ENCODE measurements around the gene BBOF1. TPM values are rescaled to one million over a fixed set of nuclear protein-coding genes. Genes with fewer than 3 reads are reported as not detected.
A peak's percentile ranks its signal among the peaks of the same experiment; 100 is the strongest.
"Not testable (repeated sequence)": the region's sequence is repeated elsewhere in the genome, so short reads cannot be mapped to it uniquely, and the experiment has no call there.

The BBOF1 gene, protein sequence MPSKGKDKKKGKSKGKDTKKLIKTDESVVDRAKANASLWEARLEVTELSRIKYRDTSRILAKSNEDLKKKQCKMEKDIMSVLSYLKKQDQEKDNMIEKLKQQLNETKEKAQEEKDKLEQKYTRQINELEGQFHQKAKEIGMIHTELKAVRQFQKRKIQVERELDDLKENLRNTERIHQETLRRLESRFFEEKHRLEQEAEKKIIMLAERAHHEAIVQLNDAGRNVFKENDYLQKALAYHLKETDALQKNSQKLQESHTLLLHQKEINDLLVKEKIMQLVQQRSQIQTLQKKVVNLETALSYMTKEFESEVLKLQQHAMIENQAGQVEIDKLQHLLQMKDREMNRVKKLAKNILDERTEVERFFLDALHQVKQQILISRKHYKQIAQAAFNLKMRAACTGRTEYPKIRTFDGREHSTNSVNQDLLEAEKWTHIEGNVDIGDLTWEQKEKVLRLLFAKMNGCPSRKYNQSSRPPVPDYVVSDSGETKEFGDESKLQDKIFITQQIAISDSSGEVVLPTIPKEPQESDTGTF
- 0.66 and 0.95 TPM in 2 replicates for total RNA-seq (2014; rRNA removed; shearing (Covaris generic))

DNA sequence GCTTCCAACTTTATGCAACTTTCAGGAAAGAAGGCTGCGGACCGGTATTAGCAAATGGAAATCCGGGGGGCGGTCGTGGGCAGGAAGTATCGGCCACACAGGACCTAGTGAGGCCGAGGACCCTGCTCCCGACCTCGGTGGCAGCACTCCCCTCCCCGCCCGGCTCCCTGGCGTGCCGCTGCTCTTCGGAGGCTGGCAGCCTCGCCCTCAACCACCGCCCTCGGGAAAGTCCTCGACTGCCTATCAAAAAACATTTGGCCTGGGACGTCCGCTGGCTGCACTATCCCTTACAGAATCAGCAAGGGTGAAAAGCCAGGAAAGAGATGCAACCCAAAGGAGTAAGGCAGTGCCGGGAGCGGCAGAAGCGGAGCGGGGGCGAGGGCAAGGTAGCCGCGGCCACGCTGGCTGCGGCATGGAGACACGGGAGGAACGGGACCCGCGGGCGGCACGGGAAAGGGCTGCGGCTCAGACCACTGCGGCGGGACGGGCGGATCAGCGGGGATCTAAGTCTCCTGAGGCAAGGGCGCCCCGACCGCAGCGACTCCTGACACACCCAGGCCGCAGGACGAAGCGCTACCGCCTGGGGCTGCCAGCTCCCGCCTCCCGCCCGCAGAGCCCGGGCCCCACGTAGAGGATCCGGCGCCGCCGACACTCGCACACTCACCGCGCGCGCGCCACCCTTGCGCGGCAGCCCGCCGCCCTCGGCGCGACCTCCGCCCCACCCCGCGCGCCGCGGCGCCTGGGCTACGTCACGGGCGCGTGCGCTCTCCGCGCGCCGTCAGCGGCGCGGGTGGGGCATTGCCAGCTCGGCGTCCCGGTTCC, at the start of gene BBOF1, which contains the start of gene ENTPD5:
Gene BBOF1, plus strand, starts transcription at position 764 of the 822 bp plus-strand sequence. CDS start 130 bp downstream, outside the sequence.
Gene ENTPD5, minus strand, starts transcription at position 703 of the 822 bp plus-strand sequence. CDS start 31,186 bp downstream, outside the sequence.
- Histone ChIP-seq H3K9me3 (replicated peaks) (no peaks in the 10 kb centered on the region), H3K27me3 (no peaks in the 10 kb centered on the region), H3K4me3 (peak within 1 kb of the TSS; percentile 93), H3K36me3 (no peaks in the 10 kb centered on the region), H3K4me1 (no peaks in the 10 kb centered on the region), H3K27ac (peak within 1 kb of the TSS; percentile 76)
- peak; percentile 80 to 84 for DNase-seq

DNA sequence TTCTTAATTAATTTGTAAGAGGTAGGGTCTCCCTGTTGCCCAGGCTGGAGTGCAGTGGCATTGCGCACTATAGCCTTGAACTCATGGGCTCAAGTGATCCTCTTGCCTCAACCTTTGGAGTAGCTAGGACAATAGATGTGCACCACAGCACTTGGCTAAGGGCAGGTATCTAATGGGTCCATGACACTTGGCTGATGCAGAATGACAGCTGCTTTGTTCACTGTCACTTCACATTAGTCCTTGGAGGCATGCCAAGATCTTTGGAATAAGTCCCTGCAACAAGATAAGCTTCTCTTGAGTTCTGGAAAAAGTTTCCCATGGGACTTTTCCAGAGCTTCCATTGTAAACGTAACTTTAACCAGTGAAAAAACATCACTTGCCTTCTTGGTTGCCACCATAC, 45.7 kb upstream of the BBOF1 start:
- Histone ChIP-seq H3K36me3 (no peaks in the 10 kb centered on the region), H3K4me1 (peaks cover 9% of the 10 kb centered on the region), H3K9me3 (replicated peaks) (no peaks in the 10 kb centered on the region), H3K4me3 (no peak overlapping the region), H3K27me3 (no peaks in the 10 kb centered on the region), H3K27ac (peak overlapping the region; percentile 14; the same call in 1 of the 2 replicates)
- DNase-seq: peak; percentile 72 to 90

DNA sequence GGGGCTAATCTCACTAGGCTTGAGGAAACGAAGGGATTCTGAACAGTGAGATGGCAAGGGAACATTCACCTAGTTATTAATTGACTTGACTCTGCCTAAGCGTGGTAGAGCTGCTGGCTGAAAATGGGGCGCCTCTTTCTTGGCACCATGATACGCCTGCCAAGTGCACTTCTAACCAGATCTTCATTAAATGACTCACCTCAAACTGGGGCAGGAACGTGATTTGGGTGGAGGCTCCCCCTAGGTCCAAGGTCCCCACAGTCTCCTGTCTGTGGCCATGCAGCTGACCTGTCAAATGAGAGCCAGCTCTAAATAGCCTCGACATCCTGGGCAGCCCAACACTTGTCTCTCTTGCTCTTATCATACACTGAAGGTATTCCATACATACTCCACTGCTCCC, 43.0 kb upstream of the BBOF1 start:
- H3K4me1 ChIP-seq: peaks cover 9% of the 10 kb centered on the region
- DNase-seq: no peak

DNA sequence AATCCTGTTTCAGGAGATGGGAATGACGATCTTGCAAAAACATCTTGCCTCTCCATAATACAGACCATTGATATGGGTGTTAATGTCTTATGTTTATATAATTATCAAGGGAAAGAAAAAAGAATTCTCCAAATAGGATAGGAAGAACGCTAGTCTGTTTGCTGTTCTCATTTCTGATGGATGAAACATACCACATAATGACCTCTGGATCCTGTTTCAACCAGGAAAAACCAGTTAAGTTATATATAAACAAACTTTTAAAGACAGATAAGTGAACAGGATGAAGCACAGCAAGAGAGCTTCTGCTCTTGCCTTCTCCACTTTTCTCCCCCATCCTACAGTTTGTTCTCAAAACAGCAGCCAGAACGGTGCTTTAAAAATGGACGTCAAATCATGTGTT, 41.3 kb upstream of the BBOF1 start:
- DNase-seq: no peak
- Histone ChIP-seq H3K27ac (no peak overlapping the region), H3K9me3 (replicated peaks) (no peaks in the 10 kb centered on the region)

More for the DNA sequence above, 43.0 kb upstream of the BBOF1 start:
- Histone ChIP-seq H3K36me3 (no peaks in the 10 kb centered on the region), H3K9me3 (replicated peaks) (no peaks in the 10 kb centered on the region), H3K4me3 (no peak overlapping the region), H3K27me3 (no peaks in the 10 kb centered on the region), H3K27ac (no peak overlapping the region)

DNA sequence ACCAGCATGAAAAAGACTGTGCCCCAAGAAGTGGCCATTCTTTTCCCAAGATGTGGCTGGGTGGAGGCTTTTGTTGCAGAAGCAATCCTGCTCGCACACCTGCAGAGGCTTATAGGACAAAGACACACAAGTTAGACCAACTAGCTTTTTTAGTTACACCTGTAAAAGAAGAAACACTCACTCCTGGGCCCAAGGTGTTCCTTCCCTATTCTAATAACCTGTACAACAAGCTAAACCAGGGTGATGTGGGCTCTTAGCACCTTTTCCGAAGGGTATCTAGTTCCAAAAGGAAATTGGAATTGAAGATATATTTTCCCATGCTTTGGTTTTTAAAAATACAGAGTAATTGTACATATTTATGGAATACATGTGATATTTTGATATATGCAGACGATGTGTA, 31.1 kb upstream of the BBOF1 start:
- H3K4me1 ChIP-seq: no peaks in the 10 kb centered on the region
- peaks cover 2% of the 10 kb centered on the region; the same call in 1 of the 2 replicates for H3K36me3 ChIP-seq
- no peak overlapping the region for H3K27ac ChIP-seq
- no peak for DNase-seq
- no peaks in the 10 kb centered on the region for H3K9me3 ChIP-seq (replicated peaks)
- no peaks in the 10 kb centered on the region for H3K27me3 ChIP-seq
- H3K4me3 ChIP-seq: no peak overlapping the region

More for the DNA sequence above, 41.3 kb upstream of the BBOF1 start:
- Histone ChIP-seq H3K27me3 (no peaks in the 10 kb centered on the region), H3K4me1 (peaks cover 9% of the 10 kb centered on the region), H3K36me3 (no peaks in the 10 kb centered on the region), H3K4me3 (no peak overlapping the region)

DNA sequence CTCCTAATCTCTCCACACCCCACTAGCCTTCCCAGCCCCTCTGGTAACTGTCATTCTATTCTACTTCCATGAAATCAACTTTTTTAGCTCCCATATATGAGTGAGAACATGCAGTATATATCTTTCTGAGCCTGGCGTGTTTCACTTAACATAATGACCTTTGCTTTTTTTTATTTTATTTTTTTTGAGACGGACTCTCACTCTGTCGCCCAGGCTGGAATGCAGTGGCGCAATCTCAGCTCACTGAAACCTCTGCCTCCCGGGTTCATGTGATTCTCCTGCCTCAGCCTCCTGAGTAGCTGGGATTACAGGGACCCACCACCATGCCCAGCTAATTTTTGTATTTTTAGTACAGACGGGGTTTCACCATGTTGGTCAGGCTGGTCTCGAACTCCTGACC, 30.5 kb upstream of the BBOF1 start:
- not testable (repeated sequence) for H3K27ac ChIP-seq; DNase-seq; H3K4me3 ChIP-seq; H3K36me3 ChIP-seq; H3K27me3 ChIP-seq; H3K9me3 ChIP-seq (replicated peaks); H3K4me1 ChIP-seq

DNA sequence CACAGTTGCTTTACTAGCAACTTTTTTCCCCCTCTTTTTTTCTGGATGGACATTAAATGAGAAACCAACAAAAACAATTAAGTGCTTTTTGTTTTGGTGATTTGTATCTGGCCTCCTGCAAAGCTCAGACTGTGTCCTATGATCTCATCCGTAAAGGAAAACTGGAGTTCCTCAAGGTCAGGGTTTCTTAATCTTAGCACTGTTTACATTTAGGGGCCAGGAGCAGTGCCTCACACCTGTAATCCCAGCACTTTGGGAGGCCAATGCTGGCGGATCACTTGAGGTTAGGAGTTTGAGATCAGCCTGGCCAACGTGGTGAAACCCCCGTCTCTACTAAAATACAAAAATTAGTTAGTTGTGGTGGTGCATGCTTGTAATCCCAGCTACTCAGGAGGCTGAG, 28.1 kb upstream of the BBOF1 start:
- Histone ChIP-seq H3K4me3 (no peak overlapping the region), H3K9me3 (replicated peaks) (no peaks in the 10 kb centered on the region), H3K27me3 (no peaks in the 10 kb centered on the region), H3K36me3 (no peaks in the 10 kb centered on the region), H3K4me1 (no peaks in the 10 kb centered on the region), H3K27ac (no peak overlapping the region)
- no peak for DNase-seq

DNA sequence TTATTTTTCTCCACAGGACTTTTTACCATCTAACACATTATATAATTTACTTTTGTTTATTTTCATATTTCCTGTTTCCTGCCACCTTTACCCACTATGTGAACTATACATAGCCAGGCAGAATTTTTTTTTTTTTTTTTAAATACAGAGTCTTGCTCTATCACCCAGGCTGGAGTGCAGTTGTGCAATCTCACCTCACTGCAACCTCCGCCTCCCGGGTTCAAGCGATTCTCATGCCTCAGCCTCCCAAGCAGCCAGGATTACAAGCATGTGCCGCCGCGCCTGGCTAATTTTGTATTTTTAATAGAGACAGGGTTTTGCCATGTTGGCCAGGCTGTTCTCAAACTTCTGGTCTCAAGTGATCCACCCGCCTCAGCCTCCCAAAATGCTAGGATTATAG, 24.2 kb upstream of the BBOF1 start:
- H3K36me3 ChIP-seq; H3K9me3 ChIP-seq (replicated peaks); H3K4me1 ChIP-seq; DNase-seq; H3K27me3 ChIP-seq; H3K27ac ChIP-seq; H3K4me3 ChIP-seq: not testable (repeated sequence)

DNA sequence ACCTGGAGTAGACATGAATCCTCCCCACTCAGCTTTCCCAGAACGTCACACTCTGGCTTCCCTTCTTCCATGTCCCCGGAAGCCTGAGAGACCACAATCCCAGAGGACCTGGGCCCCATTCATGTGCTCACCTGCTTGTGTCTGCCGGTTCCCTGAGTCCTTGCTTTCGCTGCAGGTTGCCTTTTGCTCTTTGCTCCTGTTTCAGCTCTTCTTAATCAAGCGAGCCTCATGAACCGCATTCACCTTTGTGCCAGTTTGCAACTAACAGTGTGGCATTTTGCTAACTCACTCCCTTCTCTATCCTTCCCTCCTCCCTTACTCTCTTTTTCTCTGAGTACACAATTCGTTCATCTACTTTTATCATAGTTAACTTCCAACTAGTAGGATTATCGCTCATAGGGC, 23.2 kb upstream of the BBOF1 start:
- no peaks in the 10 kb centered on the region for H3K4me1 ChIP-seq
- no peaks in the 10 kb centered on the region for H3K9me3 ChIP-seq (replicated peaks)
- H3K27me3 ChIP-seq: no peaks in the 10 kb centered on the region
- no peaks in the 10 kb centered on the region for H3K36me3 ChIP-seq
- DNase-seq: no peak
- no peak overlapping the region for H3K27ac ChIP-seq
- no peak overlapping the region for H3K4me3 ChIP-seq

DNA sequence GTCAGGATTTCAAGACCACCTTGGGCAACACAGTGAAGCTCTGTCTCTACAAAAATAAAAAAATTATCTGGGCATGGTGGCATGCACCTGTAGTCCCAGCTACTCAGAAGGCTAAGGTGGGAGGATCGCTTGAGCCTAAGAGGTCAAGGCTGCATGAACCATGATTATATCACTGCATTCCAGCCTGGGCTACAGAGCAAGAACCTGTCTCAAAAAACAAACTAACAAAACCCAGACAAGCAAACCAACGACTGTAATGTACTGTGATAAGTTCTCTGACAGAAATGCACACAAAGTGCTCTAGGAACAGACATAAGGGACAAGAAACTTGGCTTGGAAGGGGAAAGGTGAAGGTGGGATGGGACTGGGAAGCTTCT, 22.4 kb upstream of the BBOF1 start:
- DNase-seq: no peak
- no peaks in the 10 kb centered on the region for H3K9me3 ChIP-seq (replicated peaks)
- H3K27me3 ChIP-seq: no peaks in the 10 kb centered on the region
- H3K27ac ChIP-seq: no peak overlapping the region
- H3K4me1 ChIP-seq: no peaks in the 10 kb centered on the region
- H3K4me3 ChIP-seq: no peak overlapping the region
- no peaks in the 10 kb centered on the region for H3K36me3 ChIP-seq

DNA sequence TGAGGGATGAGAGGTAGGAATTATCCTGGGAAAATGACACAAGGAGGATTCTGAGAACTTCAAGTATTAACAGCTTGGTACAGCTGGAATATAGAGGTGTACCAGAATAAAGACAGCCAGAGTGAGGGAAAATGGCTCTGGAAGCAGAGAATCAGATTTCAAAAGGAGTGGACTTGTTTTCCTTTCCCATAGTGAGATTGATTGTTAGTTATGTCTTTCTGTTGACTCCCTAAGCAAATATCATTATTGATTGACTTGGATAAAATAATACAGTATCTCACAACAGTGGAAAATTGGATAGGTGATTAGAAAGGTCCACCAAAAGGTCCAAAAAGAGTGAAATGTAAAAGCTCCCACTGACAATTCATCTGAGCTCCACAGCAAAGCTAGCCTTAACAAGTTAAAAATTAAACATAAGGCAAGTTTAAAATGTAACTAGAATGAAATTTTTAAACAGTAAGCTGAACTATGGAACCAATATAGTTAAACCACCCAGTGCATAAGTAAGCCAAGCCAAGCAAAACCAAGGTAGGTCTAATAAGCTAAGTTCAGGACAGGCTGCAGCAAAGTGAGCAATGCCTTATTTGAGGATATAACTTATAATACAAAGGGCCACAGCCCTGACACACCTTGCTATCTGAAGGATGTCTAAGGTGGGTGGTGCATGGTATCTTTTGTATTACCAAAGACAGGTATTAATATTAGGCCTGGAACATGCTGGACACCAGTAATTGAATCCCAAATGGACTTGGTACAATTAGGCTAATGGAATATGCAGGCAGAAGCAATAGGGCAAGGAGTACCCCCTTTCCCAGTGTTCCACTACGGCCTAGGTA, 21.8 kb upstream of the BBOF1 start:
- H3K36me3 ChIP-seq: no peaks in the 10 kb centered on the region
- no peak overlapping the region for H3K27ac ChIP-seq
- no peak for DNase-seq
- H3K9me3 ChIP-seq (replicated peaks): no peaks in the 10 kb centered on the region
- no peaks in the 10 kb centered on the region for H3K4me1 ChIP-seq
- no peaks in the 10 kb centered on the region for H3K27me3 ChIP-seq
- no peak overlapping the region for H3K4me3 ChIP-seq

DNA sequence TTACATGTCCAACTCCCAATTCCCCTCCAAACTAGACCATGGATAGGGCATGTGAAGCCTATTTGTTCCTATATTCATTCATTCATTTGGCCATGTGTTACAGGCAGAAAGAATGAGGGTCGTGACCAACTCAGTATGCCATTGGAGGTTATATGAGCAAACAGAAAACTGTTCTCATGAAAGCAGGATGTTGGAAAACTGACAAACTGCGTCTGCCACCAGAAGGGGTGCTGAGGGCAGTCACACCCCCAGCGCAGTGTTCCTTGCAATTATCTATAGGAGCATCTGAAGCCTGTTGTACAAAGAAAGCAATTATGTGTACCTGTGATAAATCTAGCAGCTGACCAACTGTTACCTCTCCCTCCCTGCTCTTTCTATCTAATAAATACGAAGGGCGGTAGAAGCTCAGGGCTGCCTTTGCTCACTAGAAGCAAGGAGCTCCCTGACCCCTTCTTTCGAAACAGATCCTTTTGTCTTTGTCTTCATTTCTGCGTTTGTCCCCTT, 21.2 kb upstream of the BBOF1 start:
- H3K9me3 ChIP-seq (replicated peaks): no peaks in the 10 kb centered on the region
- no peak for DNase-seq
- H3K4me3 ChIP-seq: no peak overlapping the region
- H3K27me3 ChIP-seq: no peaks in the 10 kb centered on the region
- no peak overlapping the region for H3K27ac ChIP-seq
- H3K36me3 ChIP-seq: no peaks in the 10 kb centered on the region
- H3K4me1 ChIP-seq: no peaks in the 10 kb centered on the region

DNA sequence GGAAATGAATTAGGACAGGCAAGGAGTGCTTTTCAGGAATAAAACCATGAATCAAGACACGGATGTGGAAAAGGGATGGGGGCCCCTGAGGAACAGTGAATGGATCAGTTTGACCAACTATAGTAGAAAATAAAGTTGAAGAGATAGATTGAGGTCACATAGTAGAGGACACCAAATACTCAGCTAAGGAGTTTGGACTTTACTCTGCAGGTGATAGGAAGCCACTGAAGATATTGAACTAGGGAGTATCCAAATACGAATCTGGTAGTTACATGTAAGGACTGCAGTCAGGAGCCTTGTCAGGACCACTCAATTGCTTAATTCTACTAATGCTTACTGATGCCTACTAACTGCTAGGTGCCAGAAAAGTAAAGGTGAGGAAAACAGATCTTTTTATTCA, 20.4 kb upstream of the BBOF1 start:
- no peak overlapping the region for H3K4me3 ChIP-seq
- H3K27me3 ChIP-seq: no peaks in the 10 kb centered on the region
- no peak overlapping the region for H3K27ac ChIP-seq
- no peaks in the 10 kb centered on the region for H3K36me3 ChIP-seq
- no peaks in the 10 kb centered on the region for H3K4me1 ChIP-seq
- DNase-seq: no peak
- H3K9me3 ChIP-seq (replicated peaks): no peaks in the 10 kb centered on the region

DNA sequence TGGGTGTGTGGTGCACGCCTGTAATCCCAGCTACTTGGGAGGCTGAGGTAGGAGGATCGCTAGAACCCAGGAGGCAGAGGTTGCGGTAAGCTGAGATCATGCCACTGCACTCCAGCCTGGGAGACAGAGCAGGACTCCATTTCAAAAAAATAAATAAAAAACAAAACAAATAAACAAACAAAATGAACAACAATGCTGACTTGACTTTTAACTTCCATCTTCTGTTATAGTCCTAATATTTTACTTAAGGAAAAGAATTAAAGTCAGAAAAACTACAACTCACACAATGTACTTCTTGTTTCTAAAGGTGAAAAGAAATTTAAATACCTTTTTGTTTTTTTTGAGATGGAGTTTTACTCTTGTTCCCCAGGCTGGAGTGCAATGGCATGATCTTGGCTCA, 13.5 kb upstream of the BBOF1 start:
- not testable (repeated sequence) for H3K36me3 ChIP-seq; H3K4me3 ChIP-seq; H3K27me3 ChIP-seq; H3K9me3 ChIP-seq (replicated peaks); DNase-seq; H3K27ac ChIP-seq; H3K4me1 ChIP-seq
